ENCODE measurements around the gene STPG4.
"Not testable (repeated sequence)": the region's sequence is repeated elsewhere in the genome, so short reads cannot be mapped to it uniquely, and the experiment has no call there.

STPG4 gene, protein sequence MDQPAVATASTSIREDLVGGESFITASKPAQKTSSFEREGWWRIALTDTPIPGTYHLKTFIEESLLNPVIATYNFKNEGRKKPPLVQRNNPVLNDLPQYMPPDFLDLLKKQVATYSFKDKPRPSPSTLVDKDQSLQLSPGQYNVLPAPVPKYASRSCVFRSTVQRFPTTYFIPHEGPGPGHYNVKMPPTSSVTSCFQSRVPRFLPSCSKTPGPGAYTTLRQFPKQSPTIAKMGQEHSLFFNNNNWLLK

GRCh38 chr2:47155091-47155876 is at the start of gene STPG4:
STPG4 (minus strand) TSS chr2:47155308; CDS start chr2:47155251, 57 bp downstream.
- no peak within 1 kb of the TSS for H3K4me3 ChIP-seq (ENCODE audit: low read depth, low read length)

- no peak overlapping the region for H3K4me3 ChIP-seq (ENCODE audit: low read depth, low read length)
Measured at GRCh38 chr2:47204691-47205090, 49.6 kb upstream of the STPG4 start.

GRCh38 chr2:47203995-47204394 is 48.9 kb upstream of the STPG4 start:
- no peak overlapping the region for H3K4me3 ChIP-seq (ENCODE audit: low read depth, low read length)

- no peak overlapping the region for H3K4me3 ChIP-seq (ENCODE audit: low read depth, low read length)
Measured at GRCh38 chr2:47201224-47201623, 46.1 kb upstream of the STPG4 start.

GRCh38 chr2:47198985-47199451 is 43.9 kb upstream of the STPG4 start:
- no peak overlapping the region for H3K4me3 ChIP-seq (ENCODE audit: low read depth, low read length)

DNA sequence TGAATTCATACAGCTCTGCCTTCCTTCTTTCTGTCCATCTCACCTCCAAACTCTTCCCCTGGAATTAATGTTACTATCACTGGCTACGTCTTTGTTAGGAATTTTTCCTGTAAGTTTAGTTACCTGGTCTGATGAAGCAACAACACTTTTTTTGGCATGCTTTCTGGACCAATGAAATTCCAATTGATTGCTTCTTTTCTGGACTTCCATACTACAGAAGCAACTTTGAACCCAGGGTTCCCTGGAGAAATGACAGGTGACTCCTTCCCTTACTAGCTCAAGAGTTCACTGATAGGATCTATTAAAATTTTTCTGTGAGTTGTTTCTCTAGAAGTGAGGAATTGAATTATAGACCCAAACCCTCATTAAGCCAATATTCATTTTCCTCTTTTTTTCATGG is 41.4 kb upstream of the STPG4 start:
- no peak overlapping the region for H3K4me3 ChIP-seq (ENCODE audit: low read depth, low read length)

DNA sequence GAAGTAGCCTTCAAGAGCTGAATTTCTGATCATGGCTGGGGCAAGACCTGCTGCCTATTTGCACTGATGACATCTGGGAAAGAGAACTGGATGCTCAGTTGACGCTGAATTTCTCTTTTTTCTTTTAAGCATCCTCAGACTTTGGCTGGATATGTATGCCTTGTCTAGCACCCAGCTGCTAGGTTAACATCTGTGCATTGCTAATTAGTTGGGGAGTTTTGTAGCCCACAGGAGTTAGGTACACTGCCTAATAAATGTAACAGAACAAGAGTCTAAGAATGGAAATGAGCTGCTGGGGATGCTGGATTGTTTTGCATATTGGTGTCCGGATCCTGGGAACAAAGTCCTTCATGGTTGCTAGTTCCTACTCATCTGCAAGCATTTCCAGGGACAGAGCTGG is 40.9 kb upstream of the STPG4 start:
- H3K4me3 ChIP-seq (ENCODE audit: low read depth, low read length): no peak overlapping the region

DNA sequence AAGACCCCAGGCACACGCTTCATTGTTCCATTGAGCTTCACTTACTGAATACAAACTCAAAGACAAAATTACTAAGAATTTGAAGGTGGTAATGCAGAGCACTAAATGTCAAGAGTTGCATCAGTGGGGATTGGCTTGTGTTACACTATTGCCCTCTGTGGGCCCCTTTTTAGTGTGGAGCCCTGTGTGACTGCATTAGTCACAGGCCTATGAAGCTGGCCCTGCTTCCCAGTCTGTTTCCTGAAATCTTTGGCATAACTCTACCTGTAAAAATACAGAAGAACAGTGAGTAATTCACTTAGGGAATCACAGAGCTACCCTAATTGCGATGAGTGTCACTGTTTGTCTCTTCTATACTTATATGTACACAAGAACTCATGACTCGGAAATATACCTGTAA is 40.0 kb upstream of the STPG4 start:
- H3K4me3 ChIP-seq (ENCODE audit: low read depth, low read length): no peak overlapping the region

DNA sequence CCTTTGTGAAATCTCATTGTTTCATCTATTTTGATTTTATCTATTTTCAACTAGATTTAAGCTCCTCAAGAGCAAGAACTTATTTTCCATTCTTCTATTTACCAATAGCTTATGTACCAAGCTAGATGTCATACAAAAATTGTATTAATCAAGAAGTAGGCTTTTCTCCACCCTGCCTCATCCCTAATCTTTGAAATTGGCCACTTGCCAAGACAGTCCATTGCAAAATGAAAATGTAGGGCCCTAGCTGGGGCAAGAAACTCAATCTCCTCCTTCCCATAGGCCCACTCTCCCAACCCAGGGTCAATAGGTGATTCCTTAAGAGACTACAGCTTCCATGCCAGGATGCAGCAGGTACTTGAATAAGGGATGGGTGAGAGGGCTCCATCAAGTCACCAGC is 39.3 kb upstream of the STPG4 start:
- no peak overlapping the region for H3K4me3 ChIP-seq (ENCODE audit: low read depth, low read length)

- no peak overlapping the region for H3K4me3 ChIP-seq (ENCODE audit: low read depth, low read length)
Measured at GRCh38 chr2:47193607-47194006, 38.5 kb upstream of the STPG4 start.

DNA sequence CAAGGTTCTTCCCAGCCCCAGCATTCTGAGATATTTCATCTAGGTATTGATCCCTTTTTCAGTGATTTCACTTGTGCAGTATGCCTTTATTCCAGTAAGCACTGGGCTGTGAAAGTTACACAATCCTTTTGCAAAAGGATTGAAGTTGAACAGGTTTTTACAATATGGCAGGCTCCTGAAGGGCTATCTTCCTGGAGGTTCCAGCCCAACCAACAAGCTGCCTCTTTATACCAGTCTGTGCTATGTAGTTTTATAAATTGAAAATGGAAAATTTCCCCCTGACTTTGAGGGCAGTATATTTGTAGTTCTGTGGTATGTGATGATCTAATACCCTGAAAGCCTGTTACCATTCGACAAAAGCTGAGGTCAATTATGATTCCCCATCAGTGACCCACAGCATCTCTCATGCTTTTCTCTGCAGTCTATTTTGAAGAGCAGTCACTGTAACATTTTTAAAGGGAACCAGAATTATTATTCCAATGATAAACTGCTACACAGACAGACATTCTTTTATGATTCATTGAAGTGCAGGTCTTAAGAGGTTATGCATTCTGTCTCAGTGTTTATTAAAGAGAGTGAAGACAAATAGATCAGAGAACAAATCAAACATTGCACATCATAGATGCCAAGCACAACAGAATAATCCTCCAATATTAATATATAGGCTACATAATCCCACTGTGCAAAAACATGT is 35.2 kb upstream of the STPG4 start:
- no peak overlapping the region for H3K4me3 ChIP-seq (ENCODE audit: low read depth, low read length)

DNA sequence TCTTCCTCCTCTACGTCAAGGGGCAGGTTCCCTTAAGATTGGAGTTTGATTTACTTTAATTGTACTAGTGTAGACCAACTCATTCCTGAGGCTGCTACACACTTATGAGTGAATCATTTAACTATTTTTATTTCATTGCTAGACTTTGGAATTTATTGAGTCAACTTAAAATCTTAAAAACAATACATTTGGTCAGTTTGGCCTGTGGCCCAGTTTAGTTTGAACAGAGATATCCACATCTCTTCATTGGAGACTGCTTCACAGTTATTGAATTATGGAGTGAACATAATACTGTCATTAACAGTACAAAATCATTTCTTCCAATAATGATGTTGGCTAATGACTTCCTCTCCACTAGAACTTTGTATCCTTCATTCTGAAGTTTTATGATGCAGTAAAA is 34.5 kb upstream of the STPG4 start:
- H3K4me3 ChIP-seq (ENCODE audit: low read depth, low read length): no peak overlapping the region

GRCh38 chr2:47187069-47187468 is 32.0 kb upstream of the STPG4 start:
- no peak overlapping the region for H3K4me3 ChIP-seq (ENCODE audit: low read depth, low read length)

DNA sequence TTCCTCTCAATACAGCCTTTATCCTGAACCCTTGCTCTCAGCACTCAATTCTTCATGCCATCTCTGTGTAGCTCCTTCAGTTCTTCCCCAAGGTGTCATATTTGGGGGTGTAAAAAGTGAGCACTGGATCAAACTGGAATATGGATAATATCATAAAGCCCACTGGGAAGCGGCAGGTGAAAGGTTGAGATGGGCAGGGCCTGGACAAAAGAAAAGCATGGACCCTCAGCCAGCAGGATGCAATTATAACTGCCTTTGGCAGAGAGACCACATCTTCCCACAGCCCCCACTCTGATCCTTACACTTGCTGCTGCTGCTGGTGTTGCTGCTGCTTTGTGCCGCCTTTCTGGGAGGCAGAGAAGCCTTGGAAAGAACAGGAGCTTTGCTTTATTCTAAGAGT is 31.2 kb upstream of the STPG4 start:
- H3K4me3 ChIP-seq (ENCODE audit: low read depth, low read length): no peak overlapping the region

- not testable (repeated sequence) for H3K4me3 ChIP-seq (ENCODE audit: low read depth, low read length)
Measured at GRCh38 chr2:47185098-47185497, 30.0 kb upstream of the STPG4 start.

GRCh38 chr2:47181176-47181575 is 26.1 kb upstream of the STPG4 start:
- H3K4me3 ChIP-seq (ENCODE audit: low read depth, low read length): no peak overlapping the region

DNA sequence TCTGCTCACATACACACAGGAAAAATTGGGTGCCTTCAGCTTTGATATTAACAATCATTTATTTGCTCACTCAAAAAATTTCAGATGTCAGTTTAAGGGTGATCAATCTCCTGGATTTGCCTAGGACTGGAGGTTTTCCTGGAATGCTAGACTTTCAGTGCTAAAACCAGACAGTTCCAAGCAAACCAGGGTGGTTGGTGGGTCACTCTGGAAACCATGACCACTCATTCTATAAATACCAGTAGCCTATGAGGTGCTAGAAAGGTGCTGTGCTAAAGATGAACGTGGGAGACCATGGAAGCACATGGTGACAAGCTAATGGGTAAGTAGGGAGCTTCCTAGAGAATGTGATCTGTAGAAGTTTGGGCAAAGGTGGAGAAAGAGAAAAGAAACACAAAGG is 25.4 kb upstream of the STPG4 start:
- H3K4me3 ChIP-seq (ENCODE audit: low read depth, low read length): no peak overlapping the region

DNA sequence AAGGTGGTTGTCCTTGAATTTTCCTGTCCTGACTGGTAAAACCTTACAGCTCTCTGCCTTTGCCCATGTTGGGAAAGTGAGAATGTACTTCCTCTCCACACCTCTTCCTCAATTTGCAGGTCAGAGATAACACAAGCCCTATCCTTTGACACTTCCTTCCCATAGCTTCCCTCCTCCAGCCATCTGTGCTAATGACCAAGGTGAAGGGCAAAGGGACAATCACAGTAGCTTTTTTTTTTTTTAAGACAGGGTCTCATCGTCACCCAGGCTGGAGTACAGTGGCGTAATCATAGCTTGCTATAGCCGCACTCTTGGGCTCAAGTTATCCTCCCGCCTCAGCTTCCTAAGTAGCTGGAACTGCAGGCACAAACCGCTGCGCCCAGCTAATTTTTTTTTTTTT is 24.3 kb upstream of the STPG4 start:
- H3K4me3 ChIP-seq (ENCODE audit: low read depth, low read length): no peak overlapping the region

- no peak overlapping the region for H3K4me3 ChIP-seq (ENCODE audit: low read depth, low read length)
Measured at GRCh38 chr2:47178341-47178740, 23.2 kb upstream of the STPG4 start.

DNA sequence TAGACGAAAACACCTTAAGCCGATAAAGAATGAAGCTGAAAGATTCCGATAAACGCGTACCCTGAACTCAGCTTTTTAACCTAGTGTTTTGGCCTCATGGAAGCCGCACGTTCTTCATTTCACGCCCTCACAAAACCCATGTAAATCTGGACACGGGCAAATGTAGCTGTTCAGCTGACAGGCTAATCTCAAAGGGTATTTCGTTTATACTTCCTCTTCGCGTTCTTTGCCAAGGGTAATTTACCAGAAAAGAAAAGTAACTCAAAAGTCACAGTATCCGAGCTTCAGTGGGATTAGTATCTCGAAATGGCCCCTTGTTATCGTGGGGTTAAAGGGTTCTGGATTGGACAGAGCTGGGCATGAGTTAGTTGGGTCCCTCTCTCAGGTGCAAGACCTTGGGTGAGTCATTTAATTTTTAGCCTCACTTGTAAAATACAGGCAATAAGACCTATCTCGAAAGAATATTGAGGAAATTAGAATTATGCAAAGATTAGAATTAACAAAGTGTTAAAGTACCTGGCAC is 22.0 kb upstream of the STPG4 start:
- H3K4me3 ChIP-seq (ENCODE audit: low read depth, low read length): peak overlapping the region; percentile 98

GRCh38 chr2:47174733-47175361 is 19.7 kb upstream of the STPG4 start:
- H3K4me3 ChIP-seq (ENCODE audit: low read depth, low read length): peak overlapping the region; percentile 98
